ENCODE data around the gene FAXDC2. TPM values are rescaled to one million over a fixed set of nuclear protein-coding genes. Genes with fewer than 3 reads are reported as not detected.

The FAXDC2 gene
- total and polyA plus RNA-seq, 10 of the 15 experiments (the other 5 are each of a cell fraction or from before 2014, with no cell fraction given), result 0.13 to 1.8 (median 0.35) TPM

DNA sequence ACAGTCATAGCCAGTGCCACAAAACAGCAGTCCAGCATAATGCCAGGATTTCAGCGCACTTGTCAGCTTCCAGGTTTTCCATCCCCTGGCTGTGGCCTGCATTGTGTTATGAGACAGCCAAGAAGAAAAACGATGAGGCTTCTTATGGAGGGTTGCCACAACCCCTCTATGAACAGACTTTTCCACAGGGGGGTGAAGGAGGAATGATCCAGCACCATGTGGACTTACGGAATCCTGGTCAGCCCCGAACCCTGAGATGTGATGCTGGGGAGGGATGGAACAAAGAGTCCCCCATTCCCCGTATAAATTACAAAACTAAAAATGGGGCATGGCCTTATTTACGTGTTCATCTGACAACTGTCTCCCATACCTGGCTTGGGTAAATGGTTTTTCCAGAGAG, 32.6 kb downstream of the FAXDC2 start:
- WGBS (ENCODE audit: insufficient coverage, insufficient replicate concordance, low lambda C conversion rate, missing lambda C conversion rate), result 98% methylated on average over 6 of the region's 6 CpGs
- intact Hi-C loops (cut with micrococcal nuclease; ENCODE audit: unreplicated experiment), result no loop called here
- ChIA-PET CTCF (no interaction called here), SMC1A (ENCODE audit: uncharacterized antibody, unreplicated experiment) (no interaction called here), RAD21 (ENCODE audit: unreplicated experiment) (no interaction called here), POLR2A (no interaction called here)
- H3K4me3 ChIP-seq, result no peak overlapping the region
- no peak overlapping the region for H3K27ac ChIP-seq (ENCODE audit: control insufficient read depth, insufficient read depth)
- DNase-seq (ENCODE audit: low read depth, low spot score) (no peak), FAIRE-seq (no peak), ATAC-seq (no peak)
- no peaks in the 10 kb centered on the region for H3K27me3 ChIP-seq (replicated peaks in 1 of 2; ENCODE audit: control insufficient read depth in 2 of 2, insufficient read depth in 2 of 2, low read length in 1 of 2)
- TF ChIP-seq CREM (IDR thresholded peaks at IDR 0.05; ENCODE audit: low read depth) (no peak), CBFB (IDR thresholded peaks at IDR 0.05; ENCODE audit: low read depth) (no peak), NFYB (IDR thresholded peaks at IDR 0.05; ENCODE audit: insufficient read depth, low read depth, low read length) (no peak)
- H3K9me3 ChIP-seq (replicated peaks; ENCODE audit: control insufficient read depth, insufficient read depth, low read length), result no peaks in the 10 kb centered on the region
- H3K36me3 ChIP-seq (ENCODE audit: control insufficient read depth in 2 of 2, insufficient read depth in 2 of 2, low read length in 1 of 2), result peaks cover 21 to 46% of the 10 kb centered on the region in 2 experiments
- no peaks in the 10 kb centered on the region for H3K79me2 ChIP-seq (ENCODE audit: control insufficient read depth, insufficient read depth, low read length)
- no peaks in the 10 kb centered on the region for H4K20me1 ChIP-seq (ENCODE audit: control insufficient read depth, insufficient read depth)
- H3K4me1 ChIP-seq (ENCODE audit: control insufficient read depth, insufficient read depth, low read length), result no peaks in the 10 kb centered on the region
- H2AFZ ChIP-seq (ENCODE audit: control insufficient read depth, low read depth, low read length), result no peak overlapping the region
- no peak overlapping the region for H3K9ac ChIP-seq (ENCODE audit: control insufficient read depth, insufficient read depth, low read length)
- in situ Hi-C loops (cut with MboI), result loop anchor here (5.0 kb wide), 1 partner anchor 34 kb away; the partner anchor contains the start of gene FAXDC2
- H3K4me2 ChIP-seq (ENCODE audit: control insufficient read depth, insufficient read depth), result no peak overlapping the region
- no TSS peak for BruUV-seq (replicated peaks)

DNA sequence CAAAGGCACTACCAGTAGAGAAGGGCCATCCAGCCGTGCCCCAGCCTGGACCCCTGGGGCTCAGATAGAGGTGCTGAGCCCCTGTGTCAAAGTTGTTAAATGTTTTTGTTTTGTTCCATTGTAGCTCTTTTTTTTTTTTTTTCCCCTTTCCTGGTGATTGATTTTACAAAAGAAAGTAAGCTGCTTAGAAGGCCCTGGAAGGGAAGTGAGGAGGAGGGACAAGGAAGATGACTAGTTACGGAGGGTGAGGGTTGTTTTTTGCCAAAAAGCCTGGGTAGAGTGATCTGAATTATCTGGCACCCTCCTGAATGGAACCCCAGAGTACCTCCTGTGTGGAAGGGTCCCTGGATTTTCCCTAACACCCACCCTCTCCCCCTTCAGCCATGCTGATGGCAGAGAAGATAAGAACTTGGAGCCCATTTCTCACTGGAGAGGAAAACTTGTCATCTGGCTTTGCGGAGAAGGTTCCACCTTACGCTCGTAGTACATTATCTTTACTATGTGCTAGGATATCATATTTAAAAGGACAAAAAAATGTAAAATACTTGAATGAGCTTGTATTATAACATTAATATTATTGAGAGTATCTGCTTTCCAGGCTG, 33.4 kb downstream of the FAXDC2 start:
- Histone ChIP-seq H3K4me1 (ENCODE audit: control insufficient read depth, insufficient read depth, low read length) (no peaks in the 10 kb centered on the region), H3K27me3 (replicated peaks in 1 of 2; ENCODE audit: control insufficient read depth in 2 of 2, insufficient read depth in 2 of 2, low read length in 1 of 2) (no peaks in the 10 kb centered on the region), H3K36me3 (ENCODE audit: control insufficient read depth in 2 of 2, insufficient read depth in 2 of 2, low read length in 1 of 2) (peaks cover 21 to 49% of the 10 kb centered on the region in 2 experiments), H3K4me2 (ENCODE audit: control insufficient read depth, insufficient read depth) (no peak overlapping the region), H3K27ac (ENCODE audit: control insufficient read depth, insufficient read depth) (no peak overlapping the region), H3K4me3 (no peak overlapping the region), H4K20me1 (ENCODE audit: control insufficient read depth, insufficient read depth) (no peaks in the 10 kb centered on the region), H2AFZ (ENCODE audit: control insufficient read depth, low read depth, low read length) (no peak overlapping the region), H3K9me3 (replicated peaks; ENCODE audit: control insufficient read depth, insufficient read depth, low read length) (no peaks in the 10 kb centered on the region), H3K79me2 (ENCODE audit: control insufficient read depth, insufficient read depth, low read length) (no peaks in the 10 kb centered on the region), H3K9ac (ENCODE audit: control insufficient read depth, insufficient read depth, low read length) (no peak overlapping the region)
- in situ Hi-C loops (cut with MboI), result loop anchor here (5.0 kb wide), 1 partner anchor 35 kb away; the partner anchor contains the start of gene FAXDC2
- ATAC-seq, result no peak
- intact Hi-C loops (cut with micrococcal nuclease; ENCODE audit: unreplicated experiment), result no loop called here
- ChIA-PET CTCF (interaction anchor here (1.3 kb wide), 1 partner anchor 167 kb away, joined by 4 read pairs; no protein-coding TSS in a partner anchor), POLR2A (interaction anchor here (0.6 kb wide), 2 partner anchors 52 to 55 kb away, joined by 3 read pairs; no protein-coding TSS in a partner anchor), SMC1A (ENCODE audit: uncharacterized antibody, unreplicated experiment) (no interaction called here), RAD21 (ENCODE audit: unreplicated experiment) (no interaction called here)
- DNase-seq (ENCODE audit: low read depth, low spot score), result no peak
- no TSS peak for BruUV-seq (replicated peaks)
- TF ChIP-seq TAF1 (IDR thresholded peaks at IDR 0.05; ENCODE audit: borderline replicate concordance, low read depth, low read length), result no peak
- TF ChIP-seq, protein P1, sequence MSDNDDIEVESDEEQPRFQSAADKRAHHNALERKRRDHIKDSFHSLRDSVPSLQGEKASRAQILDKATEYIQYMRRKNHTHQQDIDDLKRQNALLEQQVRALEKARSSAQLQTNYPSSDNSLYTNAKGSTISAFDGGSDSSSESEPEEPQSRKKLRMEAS (IDR thresholded peaks at IDR 0.05; ENCODE audit: low read depth, low read length), result no peak
- TF ChIP-seq HDAC2 (IDR thresholded peaks at IDR 0.05), result no peak
- no peak for TF ChIP-seq YBX1 (IDR thresholded peaks at IDR 0.05)
- no peak for TF ChIP-seq MEF2B (IDR thresholded peaks at IDR 0.05; ENCODE audit: partially characterized antibody, poor library complexity, severe bottlenecking)
- TF ChIP-seq ZNF217 (IDR thresholded peaks at IDR 0.05), result no peak
- no peak for FAIRE-seq
- 98% methylated on average over 5 of the region's 5 CpGs for WGBS (ENCODE audit: insufficient coverage, insufficient replicate concordance, low lambda C conversion rate, missing lambda C conversion rate)
